NCI-H2196 (cell line): ENCODE measurements around the gene UXT.
"Not testable (repeated sequence)": the region's sequence is repeated elsewhere in the genome, so short reads cannot be mapped to it uniquely, and the experiment has no call there.

Source experiments
- DNase-seq: peaks from one replicate; lab custom pipeline; 2025; ENCODE audit not compliant: unreplicated experiment; lab: John Stamatoyannopoulos, UW

The UXT gene

GRCh38 chrX:47618923-47619485, 40.0 kb downstream of the UXT start:
- no peak for DNase-seq

- DNase-seq, result no peak
These were observed 44.4 kb downstream of the UXT start for GRCh38 chrX:47614618-47615017.

DNA sequence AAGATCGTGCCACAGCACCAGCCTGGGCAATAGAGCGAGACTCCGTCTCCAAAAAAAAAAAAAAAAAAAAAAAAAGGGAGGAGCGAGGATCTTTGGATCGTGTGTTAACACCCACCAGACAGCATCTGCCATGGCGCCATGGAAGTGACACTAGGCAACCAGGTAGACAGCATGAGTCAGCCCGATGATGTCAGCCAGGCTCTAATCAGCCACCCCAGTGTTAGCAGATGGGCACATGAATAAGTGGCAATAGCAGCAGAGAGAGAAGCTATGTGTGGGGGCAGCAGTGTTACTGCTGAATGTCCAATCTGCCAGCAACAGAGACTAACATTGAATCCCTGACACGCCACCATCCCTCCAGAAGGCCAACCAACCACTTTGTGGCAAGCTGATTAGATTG, 45.9 kb downstream of the UXT start:
- DNase-seq, result no peak

GRCh38 chrX:47612418-47612817, 46.6 kb downstream of the UXT start:
- no peak for DNase-seq

GRCh38 chrX:47611926-47612325, 47.1 kb downstream of the UXT start:
- no peak for DNase-seq

- DNase-seq, result no peak
These were observed 47.5 kb downstream of the UXT start for GRCh38 chrX:47611489-47611888.

GRCh38 chrX:47610511-47610910, 48.5 kb downstream of the UXT start:
- DNase-seq, result no peak

GRCh38 chrX:47608130-47608810, 50.7 kb downstream of the UXT start:
- DNase-seq, result no peak

- DNase-seq, result no peak
These were observed 51.9 kb downstream of the UXT start for GRCh38 chrX:47607091-47607490.

DNA sequence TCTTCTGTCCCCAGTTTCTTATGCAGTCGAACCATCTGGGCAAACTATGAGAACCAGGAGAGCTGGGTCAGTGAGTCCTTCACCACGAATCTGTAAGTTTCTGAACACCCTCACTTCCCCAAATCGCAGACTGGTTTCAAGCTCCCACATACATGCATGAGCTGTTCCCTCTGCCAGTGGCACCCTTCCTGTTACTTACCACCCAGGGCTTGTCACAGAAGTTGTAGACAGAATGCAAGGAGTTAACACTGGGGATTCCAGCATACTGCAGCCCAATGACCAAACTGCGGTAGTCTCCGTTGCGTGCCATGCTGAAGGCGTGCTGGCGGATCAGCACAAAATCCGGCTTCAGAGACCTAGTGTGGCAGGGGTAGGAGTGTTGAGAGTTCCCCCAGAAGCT, 54.0 kb downstream of the UXT start:
- no peak for DNase-seq

DNA sequence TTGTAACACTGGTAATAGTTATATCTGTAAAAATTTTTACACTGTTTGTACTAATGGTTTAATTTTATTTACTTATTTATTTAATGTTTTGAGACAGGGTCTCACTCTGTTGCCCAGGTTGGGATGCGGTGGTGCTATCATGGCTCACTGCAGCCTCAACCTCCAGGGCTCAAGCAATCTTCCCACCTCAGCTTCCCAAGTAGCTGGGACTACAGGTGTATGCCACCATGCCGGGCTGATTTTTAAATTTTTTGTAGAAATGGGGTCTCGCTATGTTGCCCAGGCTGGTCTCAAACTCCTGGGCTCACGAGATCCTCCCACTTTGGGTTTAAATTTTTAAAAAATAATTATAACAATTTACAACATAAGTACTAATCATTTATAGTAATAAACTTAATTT, 55.9 kb downstream of the UXT start:
- DNase-seq, result not testable (repeated sequence)
